Fibroblast of lung (primary cell): ENCODE results near the gene NAA38. TPM values are rescaled to one million over a fixed set of nuclear protein-coding genes. Genes with fewer than 3 reads are reported as not detected.

ENCODE experiments used
- DNase-seq, 2 donors: peaks; one replicate each; pipeline versions ENCODE4 v3.0.0 to v3.0.0-alpha.2; 2010; ENCODE audit warnings: low read depth in 2 of 2
- H2AFZ ChIP-seq: 2 replicates; pipeline ENCODE4 v1.5.1; 2012; ENCODE audit warnings: low read length, control low read depth, inconsistent platforms
- H3K27ac ChIP-seq: 2 replicates; pipeline ENCODE4 v1.5.1; 2011; ENCODE audit warnings: low read length, control low read depth; ENCODE audit not compliant: insufficient read depth
- H3K27me3 ChIP-seq: 2 replicates; pipeline ENCODE4 v1.5.1; 2011; ENCODE audit warnings: mild to moderate bottlenecking, low read length; ENCODE audit not compliant: control insufficient read depth, insufficient read depth
- H3K36me3 ChIP-seq: 2 replicates; pipeline ENCODE4 v1.5.1; 2011; ENCODE audit warnings: low read length; ENCODE audit not compliant: control insufficient read depth, insufficient read depth
- H3K4me1 ChIP-seq: 2 replicates; pipeline ENCODE4 v1.5.1; 2011; ENCODE audit warnings: low read length; ENCODE audit not compliant: control insufficient read depth, insufficient read depth; ENCODE audit errors: extremely low read depth
- H3K4me2 ChIP-seq: 2 replicates; pipeline ENCODE4 v1.5.1; 2011; ENCODE audit warnings: low read length, control low read depth; ENCODE audit not compliant: insufficient read depth; ENCODE audit errors: extremely low read depth
- H3K4me3 ChIP-seq, 4 experiments: fragments of 200-600 bp in 1 of 4; sonication (generic) in 1 of 4; replicated peaks in 1 of 4; 2 replicates each; pipeline ENCODE4 v1.5.1; 2011 to 2016; ENCODE audit warnings: low read length in 4 of 4, low read depth in 3 of 4, mild to moderate bottlenecking in 3 of 4, control low read depth in 2 of 4, inconsistent platforms in 1 of 4, mixed read lengths in 1 of 4; ENCODE audit not compliant: insufficient read depth in 1 of 4; ENCODE audit errors: control extremely low read depth in 1 of 4
- H3K79me2 ChIP-seq: 2 replicates; pipeline ENCODE4 v1.5.1; 2012; ENCODE audit warnings: mild to moderate bottlenecking, low read length, inconsistent platforms; ENCODE audit not compliant: control insufficient read depth, insufficient read depth
- H3K9ac ChIP-seq: 2 replicates; pipeline ENCODE4 v1.5.1; 2011; ENCODE audit warnings: mild to moderate bottlenecking, low read length, control low read depth; ENCODE audit not compliant: insufficient read depth
- H3K9me3 ChIP-seq: 2 replicates; pipeline ENCODE4 v1.5.1; 2012; ENCODE audit warnings: low read depth, low read length; ENCODE audit not compliant: control insufficient read depth, insufficient read depth
- H4K20me1 ChIP-seq: 2 replicates; pipeline ENCODE4 v1.5.1; 2011; ENCODE audit warnings: low read length; ENCODE audit not compliant: control insufficient read depth, insufficient read depth; ENCODE audit errors: extremely low read depth
- EZH2 ChIP-seq: IDR thresholded peaks from 2 replicates; pipeline ENCODE4 v1.5.1; 2012; ENCODE audit warnings: low read length, control low read depth, mild to moderate bottlenecking; ENCODE audit errors: missing control alignments
- polyA plus RNA-seq, 2 donors: library from polyadenylated mRNA; depleted of rRNA in 1 of 2; stranded (reverse) in 1 of 2; unstranded in 1 of 2; fragments of >200 nt; gene quantifications; 2 replicates each; pipeline ENCODE4 v1.2.1, GENCODE V29; 2011 to 2012; ENCODE audit warnings: missing spikeins in 1 of 2
- total RNA-seq: library from RNA; depleted of rRNA; stranded (reverse); fragments of >200 nt; gene quantifications from 2 replicates; pipeline ENCODE4 v1.2.1, GENCODE V29; 2014
- TF ChIP-seq, protein P1 (sequence below), 2 donors: IDR thresholded peaks in 1 of 2; conservative IDR thresholded peaks in 1 of 2; 1 replicate in 1 of 2; 2 replicates in 1 of 2; pipeline ENCODE4 v1.5.1; 2011 to 2012; ENCODE audit warnings: low read length in 2 of 2, control low read depth in 1 of 2, inconsistent platforms in 1 of 2, low read depth in 1 of 2, mild to moderate bottlenecking in 1 of 2

Gene NAA38
- total and polyA plus RNA-seq, 2 donors (not counting 1 experiment from before 2014, with no cell fraction given), result 31.0 to 78.9 TPM

DNA sequence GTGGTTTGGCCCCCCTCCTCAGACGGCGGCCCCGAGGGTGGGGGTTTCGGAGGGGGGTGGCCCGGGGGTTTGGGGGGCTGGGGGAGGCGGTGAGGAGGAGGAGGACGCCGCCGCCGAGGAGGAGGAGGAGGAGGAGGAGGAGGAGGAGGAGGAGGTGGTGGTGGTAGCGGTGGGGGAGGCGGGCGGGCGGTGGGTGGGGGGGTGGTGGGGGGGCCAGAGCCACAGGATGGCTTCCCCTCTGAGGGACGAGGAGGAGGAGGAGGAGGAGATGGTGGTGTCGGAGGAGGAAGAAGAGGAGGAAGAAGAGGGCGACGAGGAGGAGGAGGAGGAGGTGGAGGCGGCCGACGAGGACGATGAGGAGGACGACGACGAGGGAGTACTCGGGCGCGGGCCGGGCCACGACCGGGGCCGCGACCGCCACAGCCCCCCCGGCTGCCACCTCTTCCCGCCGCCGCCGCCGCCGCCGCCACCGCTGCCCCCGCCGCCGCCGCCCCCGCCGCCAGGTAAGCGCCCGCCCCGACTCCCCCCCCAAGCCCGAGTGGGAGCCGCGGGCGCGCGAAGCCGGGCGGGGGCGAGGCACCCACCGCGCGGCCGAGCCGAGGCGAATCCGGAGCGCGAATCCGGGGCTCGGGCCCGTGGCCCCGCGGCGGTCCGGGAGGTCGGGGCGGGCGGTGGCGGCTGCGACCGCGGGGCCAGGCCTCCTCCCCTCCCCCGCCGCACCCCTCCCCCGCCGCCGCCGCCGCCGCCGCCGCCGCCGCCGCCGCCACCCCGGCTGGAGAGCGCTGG is 27.4 kb upstream of the NAA38 start:
- TF ChIP-seq, protein P1, sequence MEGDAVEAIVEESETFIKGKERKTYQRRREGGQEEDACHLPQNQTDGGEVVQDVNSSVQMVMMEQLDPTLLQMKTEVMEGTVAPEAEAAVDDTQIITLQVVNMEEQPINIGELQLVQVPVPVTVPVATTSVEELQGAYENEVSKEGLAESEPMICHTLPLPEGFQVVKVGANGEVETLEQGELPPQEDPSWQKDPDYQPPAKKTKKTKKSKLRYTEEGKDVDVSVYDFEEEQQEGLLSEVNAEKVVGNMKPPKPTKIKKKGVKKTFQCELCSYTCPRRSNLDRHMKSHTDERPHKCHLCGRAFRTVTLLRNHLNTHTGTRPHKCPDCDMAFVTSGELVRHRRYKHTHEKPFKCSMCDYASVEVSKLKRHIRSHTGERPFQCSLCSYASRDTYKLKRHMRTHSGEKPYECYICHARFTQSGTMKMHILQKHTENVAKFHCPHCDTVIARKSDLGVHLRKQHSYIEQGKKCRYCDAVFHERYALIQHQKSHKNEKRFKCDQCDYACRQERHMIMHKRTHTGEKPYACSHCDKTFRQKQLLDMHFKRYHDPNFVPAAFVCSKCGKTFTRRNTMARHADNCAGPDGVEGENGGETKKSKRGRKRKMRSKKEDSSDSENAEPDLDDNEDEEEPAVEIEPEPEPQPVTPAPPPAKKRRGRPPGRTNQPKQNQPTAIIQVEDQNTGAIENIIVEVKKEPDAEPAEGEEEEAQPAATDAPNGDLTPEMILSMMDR (conservative IDR thresholded peaks at IDR 0.05 in 1 of 2, IDR thresholded peaks at IDR 0.05 in 1 of 2; ENCODE audit: low read depth in 1 of 2, low read length in 2 of 2), result no peak
- TF ChIP-seq EZH2, result no peak
- DNase-seq, result no peak
- Histone ChIP-seq H3K36me3 (peaks cover under 1% of the 10 kb centered on the region), H3K79me2 (peaks cover 20% of the 10 kb centered on the region), H3K9ac (peak overlapping the region; percentile 56), H2AFZ (no peak overlapping the region), H3K27ac (no peak overlapping the region), H4K20me1 (no peaks in the 10 kb centered on the region), H3K4me3 (peak overlapping the region in 3 of 4 experiments; percentile 72 to 84 (median 81)), H3K9me3 (no peaks in the 10 kb centered on the region), H3K4me1 (peaks cover 12% of the 10 kb centered on the region), H3K4me2 (no peak overlapping the region), H3K27me3 (no peaks in the 10 kb centered on the region)

DNA sequence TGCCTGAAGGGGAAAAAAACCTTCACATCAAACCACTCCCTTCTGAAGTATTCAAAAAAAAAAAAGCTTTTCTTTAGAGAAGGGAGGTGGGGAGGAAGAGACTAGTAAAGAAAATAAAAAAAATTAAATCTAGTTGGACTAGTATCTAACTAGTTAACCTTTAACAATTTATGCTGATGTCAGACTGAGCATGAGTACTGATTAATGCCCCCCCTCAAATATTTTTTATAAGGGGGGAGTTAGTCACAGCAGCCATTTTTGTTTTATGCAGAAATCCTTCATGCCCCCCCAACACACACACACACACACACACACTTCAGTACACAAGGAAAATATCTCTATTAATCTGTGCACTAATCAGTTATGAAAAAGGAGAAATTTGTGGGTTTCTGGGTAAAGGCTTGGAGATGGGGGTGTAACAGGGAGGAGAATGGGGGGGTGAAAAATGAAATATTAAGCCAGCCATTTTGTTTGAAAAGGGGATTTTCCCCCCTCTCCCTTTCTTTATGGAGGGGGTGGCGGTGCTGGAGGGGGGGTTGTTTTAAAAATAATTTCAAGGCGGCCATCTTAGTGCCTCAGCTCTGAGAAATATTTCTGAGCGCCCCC is 26.5 kb upstream of the NAA38 start:
- DNase-seq, result peak; percentile 57
- H3K27ac ChIP-seq, result peak overlapping the region; percentile 28

DNA sequence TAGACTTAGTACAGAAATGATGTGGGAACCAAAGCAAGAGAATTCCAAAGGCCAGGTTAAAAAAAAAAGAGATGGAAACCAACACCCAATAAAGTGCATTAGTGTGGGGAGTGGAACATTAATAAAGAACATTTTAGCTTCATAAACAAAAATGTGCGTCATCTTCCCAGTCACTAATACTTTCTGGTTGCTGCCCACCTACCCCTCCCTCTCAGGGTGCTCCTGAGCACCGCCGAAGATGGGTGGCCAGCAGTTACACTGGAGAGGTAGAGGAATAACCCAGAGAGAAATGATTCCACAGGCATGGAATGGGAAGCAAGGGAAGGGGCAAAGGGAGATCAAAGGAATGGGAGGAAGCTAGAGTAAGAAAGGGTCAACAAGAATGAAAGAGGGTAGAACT is 25.3 kb upstream of the NAA38 start:
- Histone ChIP-seq H3K9ac (no peak overlapping the region), H3K27ac (no peak overlapping the region)

More for the DNA sequence above, 26.5 kb upstream of the NAA38 start:
- H2AFZ ChIP-seq, result no peak overlapping the region
- peak overlapping the region in 3 of 4 experiments; percentile 37 to 72 (median 57) for H3K4me3 ChIP-seq
- no peaks in the 10 kb centered on the region for H3K27me3 ChIP-seq
- peaks cover 15% of the 10 kb centered on the region for H3K79me2 ChIP-seq
- peak overlapping the region; percentile 70 for H3K4me2 ChIP-seq
- H3K9ac ChIP-seq, result no peak overlapping the region
- TF ChIP-seq EZH2, result no peak
- TF ChIP-seq, protein P1 (conservative IDR thresholded peaks at IDR 0.05 in 1 of 2, IDR thresholded peaks at IDR 0.05 in 1 of 2; ENCODE audit: low read depth in 1 of 2, low read length in 2 of 2), result no peak
- peaks cover 7% of the 10 kb centered on the region for H3K4me1 ChIP-seq
- peaks cover 2% of the 10 kb centered on the region for H3K36me3 ChIP-seq
- no peaks in the 10 kb centered on the region for H3K9me3 ChIP-seq
- H4K20me1 ChIP-seq, result no peaks in the 10 kb centered on the region

More for the DNA sequence above, 25.3 kb upstream of the NAA38 start:
- Histone ChIP-seq H3K4me2 (peak overlapping the region; percentile 63), H3K9me3 (no peaks in the 10 kb centered on the region), H3K4me1 (no peaks in the 10 kb centered on the region), H3K27me3 (no peaks in the 10 kb centered on the region), H3K36me3 (peaks cover 2% of the 10 kb centered on the region), H3K4me3 (peak overlapping the region in 2 of 4 experiments; percentile 20 to 72), H4K20me1 (no peaks in the 10 kb centered on the region), H2AFZ (no peak overlapping the region), H3K79me2 (peaks cover 7% of the 10 kb centered on the region)
- DNase-seq, result peak in 1 of 2 donors; percentile 9
- TF ChIP-seq EZH2, result no peak
- TF ChIP-seq, protein P1 (conservative IDR thresholded peaks at IDR 0.05 in 1 of 2, IDR thresholded peaks at IDR 0.05 in 1 of 2; ENCODE audit: low read depth in 1 of 2, low read length in 2 of 2), result no peak
